ENCODE data around the gene SERPINA3.
"Not testable (repeated sequence)": the region's sequence is repeated elsewhere in the genome, so short reads cannot be mapped to it uniquely, and the experiment has no call there.

SERPINA3 gene

DNA sequence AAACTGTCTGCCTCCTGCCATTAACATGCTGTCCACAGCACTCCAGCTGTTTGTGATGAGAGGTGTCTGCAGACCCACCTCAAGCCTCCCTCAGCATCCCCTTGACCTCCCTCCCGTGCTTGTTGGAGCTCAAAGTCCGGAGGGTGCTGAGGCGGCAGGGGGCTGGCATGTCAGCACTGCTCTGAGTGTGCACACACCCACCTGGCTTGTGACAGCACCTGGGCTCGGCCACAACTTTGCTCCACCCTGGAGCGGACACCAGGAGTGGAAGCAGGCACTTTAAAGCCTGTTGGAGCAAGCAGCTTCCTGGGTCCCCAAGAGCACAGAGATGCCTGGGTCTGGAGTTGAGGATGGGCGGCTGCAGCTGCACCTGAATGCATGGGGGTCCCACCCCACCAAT lies 20.9 kb downstream of the SERPINA3 start:
- DNase-seq (ENCODE audit: low read depth), result no peak

DNA sequence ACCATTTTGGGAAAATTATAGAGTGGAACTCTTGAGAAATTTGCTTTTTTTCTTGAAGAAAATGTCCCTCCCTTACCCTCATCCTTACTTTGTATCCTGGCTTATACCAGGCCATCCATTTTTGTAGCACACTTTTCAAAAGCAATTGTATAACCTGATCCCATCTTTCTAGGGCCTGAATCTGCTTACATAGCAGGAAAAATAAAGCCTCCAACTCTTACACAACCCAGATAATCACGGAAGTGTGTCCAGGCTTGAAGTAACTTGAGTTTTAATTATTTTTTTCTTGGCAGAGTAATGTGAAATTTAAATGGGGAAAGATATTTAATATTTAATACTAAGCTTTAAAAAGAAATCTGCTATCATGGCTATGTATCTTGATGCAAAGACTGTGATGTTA lies 23.0 kb downstream of the SERPINA3 start:
- DNase-seq (ENCODE audit: low read depth), result no peak

DNA sequence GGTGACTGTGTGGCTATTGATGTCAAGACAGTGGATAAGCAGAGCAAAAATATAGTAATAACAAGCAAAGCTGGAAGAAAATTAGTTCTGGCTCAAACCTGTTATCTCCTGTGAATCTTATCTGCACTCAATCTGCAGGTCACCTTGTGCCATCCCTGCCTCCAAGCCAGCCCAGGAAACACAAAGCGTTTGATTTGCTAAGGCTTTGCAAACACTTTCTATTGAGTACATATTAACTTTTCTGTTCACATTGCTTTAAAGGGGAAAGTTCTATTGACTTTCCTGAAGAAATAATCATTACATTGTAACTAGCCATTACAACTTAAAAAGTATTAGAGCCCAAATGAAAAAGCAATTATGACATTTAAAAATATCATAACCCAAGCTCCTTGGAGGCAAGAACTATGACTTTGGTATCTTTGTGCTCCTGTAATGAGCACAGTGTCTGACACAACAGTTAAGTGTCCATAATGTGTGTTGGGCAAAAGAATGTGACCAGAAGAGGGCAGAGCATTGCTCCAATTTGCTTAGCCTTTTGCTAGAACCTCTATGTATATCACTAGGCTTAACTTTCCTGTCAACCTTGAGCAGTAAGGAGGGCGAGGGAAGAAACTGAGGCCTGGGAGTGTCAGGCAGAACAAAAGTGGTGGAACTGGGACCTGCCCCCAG lies 24.7 kb downstream of the SERPINA3 start:
- DNase-seq (ENCODE audit: low read depth), result no peak

DNA sequence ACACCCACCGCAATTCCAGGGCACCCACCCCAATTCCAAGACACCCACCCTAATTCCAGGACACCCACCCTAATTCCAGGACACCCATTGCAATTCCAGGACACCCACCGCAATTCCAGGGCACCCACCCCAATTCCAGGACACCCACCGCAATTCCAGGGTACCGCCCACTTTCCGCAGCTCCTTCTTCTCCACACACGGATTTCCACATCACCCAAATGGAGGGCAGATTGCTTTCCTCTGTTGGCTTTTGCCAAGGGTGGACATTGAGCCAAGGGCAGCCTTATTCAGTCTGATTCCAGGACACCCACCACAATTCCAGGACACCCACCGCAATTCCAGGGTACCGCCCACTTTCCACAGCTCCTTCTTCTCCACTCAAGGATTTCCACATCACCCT lies 25.6 kb downstream of the SERPINA3 start:
- not testable (repeated sequence) for DNase-seq (ENCODE audit: low read depth)

DNA sequence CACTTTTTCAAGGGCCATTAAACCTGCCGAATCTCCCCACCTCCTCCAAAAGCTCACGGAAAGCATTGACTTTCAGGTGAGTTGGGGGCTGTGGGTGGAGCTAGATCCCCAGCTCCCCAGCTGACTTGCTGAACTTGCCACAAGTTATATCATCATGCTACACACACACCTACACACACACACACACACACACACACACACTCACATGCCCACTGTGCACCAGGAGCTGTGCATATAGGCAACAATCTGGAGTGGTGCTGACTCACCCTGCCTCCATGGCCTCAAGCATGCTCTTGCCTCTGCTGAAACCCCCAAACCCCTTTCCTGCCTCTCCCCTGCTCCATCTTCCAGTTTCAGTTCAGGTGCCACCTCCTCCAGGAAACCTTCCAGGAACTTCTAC lies 26.1 kb downstream of the SERPINA3 start:
- DNase-seq (ENCODE audit: low read depth), result no peak

DNA sequence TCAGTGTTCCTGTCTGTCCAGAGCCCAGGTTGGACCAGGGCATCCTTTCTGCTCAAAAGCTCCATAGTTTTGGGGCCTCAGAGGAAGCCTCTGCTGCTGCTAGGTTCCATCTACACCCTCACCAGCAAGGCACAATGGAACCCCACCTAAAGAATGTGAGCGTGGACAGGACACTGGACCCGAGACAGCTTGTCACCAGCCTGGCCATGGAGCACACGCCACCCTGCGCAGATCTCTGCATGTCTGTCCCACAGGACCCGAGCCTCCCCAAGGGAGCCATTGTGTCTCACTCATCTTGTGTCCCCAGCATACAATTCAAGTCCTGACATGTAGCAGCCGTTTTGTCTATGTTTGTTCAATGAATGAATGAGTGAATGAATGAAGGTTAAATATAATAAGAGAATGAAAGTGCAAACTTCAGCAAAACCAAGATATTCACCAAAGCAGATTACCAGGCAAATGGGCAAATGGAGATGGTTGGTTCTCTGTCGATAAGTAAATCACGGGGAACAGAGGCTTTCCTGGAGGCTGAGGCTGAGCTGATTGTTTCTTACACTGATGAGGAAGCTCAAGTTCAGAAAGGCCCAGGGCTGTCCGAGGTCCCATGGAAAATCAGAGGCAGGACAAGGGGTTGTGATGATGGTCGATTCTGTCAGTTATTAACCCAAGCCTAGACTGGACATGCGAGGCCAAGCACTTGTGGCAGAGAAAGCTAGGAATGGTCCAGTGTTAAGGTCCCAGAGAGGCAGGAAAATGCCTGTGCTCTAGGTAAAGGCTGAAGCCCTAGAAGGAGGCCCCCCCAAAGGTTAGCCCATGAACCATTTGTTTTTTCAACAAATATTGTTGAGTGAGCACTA lies 27.0 kb downstream of the SERPINA3 start:
- no peak for DNase-seq (ENCODE audit: low read depth)

DNA sequence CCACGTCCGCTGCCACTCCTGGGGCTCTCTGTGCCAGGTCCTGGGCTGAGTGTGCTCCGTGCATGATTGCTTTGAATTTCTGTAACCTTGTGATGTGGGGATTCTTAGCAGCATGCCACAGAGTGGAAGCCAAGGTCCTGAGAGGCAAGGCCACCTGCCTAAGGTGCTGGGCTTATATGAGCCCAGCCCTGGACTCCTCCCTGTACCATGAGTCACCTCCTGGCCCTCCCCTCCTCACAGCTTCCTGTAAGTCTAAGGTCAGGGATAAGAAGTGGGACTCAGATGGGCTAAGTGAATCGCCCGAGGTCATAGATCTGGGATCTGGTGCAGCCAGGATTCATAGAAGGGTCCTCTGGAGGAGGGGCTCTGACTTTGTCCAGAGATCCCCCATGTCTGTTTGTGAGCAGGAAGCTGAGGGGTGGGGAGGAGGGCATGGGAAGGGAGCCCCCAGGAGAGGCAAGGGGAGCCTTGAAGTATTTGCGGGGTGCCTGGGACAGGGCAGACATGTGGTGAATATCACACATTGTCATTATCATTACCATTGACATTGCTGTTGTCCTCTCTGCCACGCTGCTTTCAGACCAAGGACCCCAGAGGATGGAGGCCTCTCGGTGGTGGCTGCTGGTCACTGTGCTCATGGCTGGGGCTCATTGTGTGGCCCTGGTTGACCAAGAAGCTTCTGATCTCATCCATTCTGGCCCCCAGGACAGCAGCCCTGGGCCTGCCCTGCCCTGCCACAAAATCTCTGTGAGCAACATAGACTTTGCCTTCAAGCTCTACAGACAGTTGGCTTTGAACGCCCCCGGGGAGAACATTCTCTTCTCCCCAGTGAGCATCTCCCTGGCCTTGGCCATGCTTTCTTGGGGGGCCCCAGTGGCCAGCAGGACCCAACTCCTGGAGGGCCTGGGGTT lies 28.8 kb downstream of the SERPINA3 start:
- DNase-seq (ENCODE audit: low read depth), result no peak

DNA sequence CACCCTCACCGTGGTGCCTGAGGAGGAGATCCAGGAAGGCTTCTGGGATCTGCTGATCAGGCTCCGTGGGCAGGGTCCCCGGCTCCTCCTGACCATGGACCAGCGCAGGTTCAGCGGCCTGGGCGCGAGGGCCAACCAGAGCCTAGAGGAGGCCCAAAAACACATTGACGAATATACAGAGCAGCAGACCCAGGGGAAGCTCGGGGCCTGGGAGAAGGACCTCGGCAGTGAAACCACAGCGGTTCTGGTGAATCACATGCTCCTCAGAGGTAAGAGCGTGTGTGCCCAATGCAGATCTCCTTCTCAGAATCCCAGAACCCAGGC lies 29.4 kb downstream of the SERPINA3 start:
- no peak for DNase-seq (ENCODE audit: low read depth)

DNA sequence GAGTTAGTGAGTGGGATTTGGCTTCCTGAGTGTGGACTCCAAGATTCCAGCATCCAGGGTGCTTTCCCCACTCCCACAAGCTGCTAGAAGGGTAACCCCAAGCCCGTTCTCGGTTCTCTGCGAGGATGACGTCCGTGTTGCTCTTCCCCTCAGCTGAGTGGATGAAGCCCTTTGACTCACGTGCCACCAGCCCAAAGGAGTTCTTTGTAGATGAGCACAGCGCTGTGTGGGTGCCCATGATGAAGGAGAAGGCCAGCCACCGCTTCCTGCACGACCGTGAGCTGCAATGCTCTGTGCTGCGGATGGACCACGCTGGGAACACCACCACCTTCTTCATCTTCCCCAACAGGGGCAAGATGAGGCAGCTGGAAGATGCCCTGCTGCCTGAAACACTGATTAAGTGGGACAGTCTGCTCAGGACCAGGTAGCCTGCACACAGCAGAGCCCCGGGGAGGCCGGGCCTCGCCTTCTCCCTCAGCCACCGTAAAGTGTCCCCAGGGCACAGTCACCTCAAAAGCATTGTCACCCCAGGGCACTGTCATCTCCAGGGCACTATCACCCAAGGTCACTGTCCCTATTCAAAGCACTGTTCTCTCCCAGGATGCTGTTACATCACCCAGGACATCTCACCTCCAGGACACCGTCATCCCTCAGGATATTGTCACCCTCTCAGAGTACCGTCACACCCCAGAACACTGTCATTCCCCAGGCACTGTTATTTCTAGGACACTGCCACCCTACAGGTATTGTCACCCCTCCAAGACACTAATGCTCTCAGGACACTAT lies 31.3 kb downstream of the SERPINA3 start:
- DNase-seq (ENCODE audit: low read depth), result no peak

DNA sequence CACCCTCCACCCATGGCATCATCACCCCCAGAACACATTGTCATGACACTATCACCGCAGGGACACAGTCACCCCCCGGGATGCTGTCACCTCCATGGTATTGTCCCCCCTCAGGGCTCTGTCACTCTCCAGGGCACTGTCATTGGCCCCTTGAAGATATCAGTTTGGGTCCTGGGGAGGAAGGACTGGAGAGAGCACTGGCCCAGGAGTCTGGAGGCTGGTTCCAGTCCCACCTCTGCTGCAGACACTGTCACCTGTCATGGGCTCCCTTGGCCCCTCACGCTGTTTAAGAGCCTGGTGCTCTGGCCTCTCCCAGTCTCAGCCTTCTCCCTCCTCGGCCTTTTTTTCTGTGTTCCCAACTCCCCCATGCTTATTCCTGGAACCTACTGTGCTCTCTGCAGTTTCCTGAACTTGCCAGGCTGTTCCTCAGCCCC lies 31.9 kb downstream of the SERPINA3 start:
- no peak for DNase-seq (ENCODE audit: low read depth)

DNA sequence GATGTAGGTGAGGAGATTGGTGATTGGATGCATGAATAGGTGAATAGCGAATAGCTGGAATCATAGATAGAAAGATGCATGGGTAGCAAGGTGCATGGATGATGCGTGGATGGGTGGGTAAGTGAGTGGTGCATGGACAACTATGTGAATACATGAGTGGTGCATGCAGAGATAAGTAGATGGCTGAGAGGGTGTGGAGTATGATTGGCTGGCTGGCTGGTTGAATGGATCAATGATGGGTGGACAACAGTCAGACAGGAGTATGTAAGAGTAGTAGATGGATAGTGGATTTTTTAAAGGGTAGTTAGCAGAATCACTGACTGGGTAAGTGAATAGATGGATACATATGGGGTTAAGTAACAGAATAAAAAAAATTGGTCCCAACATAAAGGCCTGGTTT lies 33.9 kb downstream of the SERPINA3 start:
- DNase-seq (ENCODE audit: low read depth), result no peak

DNA sequence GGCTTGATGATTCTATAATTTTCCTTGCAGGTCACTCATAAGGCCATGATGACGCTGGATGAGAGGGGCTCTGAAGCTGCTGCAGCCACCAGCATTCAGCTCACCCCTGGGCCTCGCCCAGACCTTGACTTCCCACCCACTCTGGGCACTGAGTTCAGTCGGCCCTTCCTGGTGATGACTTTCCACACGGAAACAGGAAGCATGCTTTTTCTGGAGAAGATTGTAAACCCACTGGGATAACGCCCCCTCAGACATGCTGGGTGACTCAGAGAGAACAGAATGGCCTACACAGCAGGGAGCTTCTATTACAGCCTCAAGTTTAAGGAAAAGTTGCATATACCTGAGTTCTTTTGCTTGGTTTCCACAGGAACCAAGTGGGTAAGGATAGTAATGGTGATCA lies 34.3 kb downstream of the SERPINA3 start:
- no peak for DNase-seq (ENCODE audit: low read depth)

DNA sequence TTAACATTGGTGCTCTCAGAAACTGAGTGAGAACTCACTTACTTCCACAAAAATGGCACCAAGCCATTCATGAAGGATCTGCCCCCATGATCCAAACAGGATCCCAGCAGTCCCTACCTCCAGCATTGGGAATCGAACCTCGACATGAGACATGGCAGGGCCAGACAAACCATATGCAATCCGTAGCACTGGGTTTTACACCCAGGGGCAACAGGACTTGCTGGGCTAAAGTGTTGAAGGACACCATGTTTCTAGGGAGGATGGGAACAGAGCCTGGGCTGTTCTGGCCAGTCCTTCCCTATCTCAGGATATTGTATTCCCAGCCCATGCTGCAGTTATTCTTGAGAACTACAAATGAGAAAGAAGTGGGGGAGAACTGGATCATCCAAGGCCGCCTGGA lies 36.6 kb downstream of the SERPINA3 start:
- DNase-seq (ENCODE audit: low read depth), result no peak

DNA sequence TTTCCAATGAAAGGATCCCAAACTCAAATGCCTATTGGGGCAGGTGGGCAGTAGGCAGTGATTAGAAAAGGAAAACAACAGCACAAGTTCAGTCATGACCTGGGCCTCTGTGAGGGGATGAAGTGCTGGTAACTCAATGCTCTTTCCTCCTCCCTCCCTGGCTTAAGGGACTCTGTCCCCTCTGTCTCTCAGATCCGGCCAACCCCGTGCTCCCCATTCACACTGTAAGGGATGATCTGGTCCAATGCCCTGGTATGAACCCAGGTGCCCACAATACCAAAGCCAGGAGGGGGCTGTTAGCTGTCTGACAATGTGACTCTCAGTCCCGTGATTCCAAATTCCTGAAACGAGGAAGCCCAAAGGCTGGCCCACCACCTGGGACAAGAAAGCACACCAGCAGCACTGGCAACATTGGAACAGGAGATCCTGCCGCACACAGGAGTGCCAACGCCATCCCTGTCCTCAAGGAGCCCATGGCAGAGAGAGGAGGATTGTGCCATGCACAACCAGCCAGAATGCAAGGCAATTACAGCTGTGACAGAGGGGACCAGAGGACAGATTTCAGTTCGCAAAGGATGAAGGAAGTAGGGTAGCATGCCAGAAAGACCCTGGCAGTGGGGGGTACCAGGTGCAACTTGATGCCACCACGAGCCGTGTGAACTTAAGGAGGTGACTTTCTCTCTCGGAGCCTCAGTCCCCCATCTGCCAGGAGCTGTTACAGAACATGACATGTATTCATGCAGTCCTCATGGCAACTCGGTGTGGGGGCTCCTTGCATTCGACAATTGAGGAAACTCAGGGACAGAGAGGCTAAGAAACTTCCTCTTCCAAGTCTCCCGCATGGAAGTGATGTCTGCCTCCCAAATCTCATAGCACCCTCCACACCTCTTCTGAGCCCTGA lies 37.6 kb downstream of the SERPINA3 start:
- DNase-seq (ENCODE audit: low read depth), result no peak

DNA sequence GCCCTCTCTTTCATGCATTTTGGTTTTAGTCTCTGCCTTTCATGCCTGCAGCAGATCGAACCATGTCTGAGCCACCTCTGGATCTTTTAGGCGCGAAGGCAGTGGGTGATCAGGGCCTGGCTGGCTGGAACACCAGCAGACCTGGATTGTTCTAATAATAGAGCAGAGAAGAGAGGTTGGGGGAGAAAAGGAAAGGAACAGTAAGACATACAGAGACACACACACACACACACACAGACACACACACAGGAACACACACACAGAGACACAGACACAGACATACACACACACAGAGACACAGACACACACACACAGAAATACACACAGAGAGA lies 38.2 kb downstream of the SERPINA3 start:
- DNase-seq (ENCODE audit: low read depth), result no peak

DNA sequence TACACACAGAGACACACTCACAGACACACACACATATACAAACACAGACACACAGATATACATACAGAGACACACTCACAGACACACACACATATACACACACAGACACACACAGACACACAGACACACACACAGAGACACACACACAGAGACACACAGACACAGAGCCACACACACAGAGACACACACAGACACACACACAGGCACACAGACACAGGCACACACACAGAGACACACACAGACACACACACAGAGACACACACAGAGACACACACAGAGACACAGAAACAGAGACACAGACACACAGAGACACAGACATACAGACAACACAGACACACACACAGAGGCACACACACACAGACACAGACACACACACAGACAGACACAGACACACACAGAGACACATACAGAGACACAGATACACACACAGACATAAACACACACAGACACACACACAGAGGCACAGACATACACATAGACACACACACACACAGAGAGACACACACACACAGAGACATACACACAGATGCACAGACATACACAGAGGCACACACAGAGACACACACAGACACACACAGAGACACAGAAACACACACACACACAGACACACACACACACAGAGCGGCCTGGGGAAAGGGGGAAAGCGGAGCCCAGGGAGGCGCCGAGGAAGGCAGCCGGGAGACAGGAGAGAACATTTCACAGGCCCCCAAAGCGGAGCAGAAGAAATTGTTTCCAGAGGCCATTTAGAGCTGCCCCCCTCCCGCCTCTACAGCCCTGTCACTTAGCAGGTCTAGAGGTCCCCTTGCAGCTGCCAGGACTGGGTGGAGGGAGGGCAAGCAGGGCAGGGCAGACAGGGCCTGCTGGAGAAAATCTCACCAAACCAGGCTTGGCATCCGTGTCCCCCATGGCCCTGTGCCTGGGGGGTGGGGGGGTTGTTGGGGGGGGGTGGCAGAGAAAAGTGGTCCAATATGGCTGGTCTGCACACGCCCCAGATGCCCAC lies 38.9 kb downstream of the SERPINA3 start:
- DNase-seq (ENCODE audit: low read depth), result no peak

DNA sequence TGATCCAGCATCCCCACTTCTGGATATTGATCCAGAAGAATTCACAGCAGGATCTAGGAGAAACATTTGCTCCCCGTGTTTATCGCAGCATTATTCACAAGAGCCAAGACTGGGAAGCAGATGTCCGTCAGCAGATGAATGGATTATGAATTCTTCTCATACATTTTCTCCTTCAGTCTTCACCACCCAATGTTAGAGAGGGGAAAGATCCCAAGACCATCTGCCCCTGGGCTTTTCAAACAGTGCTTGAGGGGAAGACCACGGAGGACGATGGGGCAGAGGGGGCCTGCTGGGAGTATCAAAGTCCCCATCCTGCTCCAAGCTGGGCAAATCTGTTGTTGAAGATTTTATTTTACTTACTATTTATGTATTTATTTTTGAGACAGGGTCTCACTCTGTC lies 41.1 kb downstream of the SERPINA3 start:
- DNase-seq (ENCODE audit: low read depth), result no peak

DNA sequence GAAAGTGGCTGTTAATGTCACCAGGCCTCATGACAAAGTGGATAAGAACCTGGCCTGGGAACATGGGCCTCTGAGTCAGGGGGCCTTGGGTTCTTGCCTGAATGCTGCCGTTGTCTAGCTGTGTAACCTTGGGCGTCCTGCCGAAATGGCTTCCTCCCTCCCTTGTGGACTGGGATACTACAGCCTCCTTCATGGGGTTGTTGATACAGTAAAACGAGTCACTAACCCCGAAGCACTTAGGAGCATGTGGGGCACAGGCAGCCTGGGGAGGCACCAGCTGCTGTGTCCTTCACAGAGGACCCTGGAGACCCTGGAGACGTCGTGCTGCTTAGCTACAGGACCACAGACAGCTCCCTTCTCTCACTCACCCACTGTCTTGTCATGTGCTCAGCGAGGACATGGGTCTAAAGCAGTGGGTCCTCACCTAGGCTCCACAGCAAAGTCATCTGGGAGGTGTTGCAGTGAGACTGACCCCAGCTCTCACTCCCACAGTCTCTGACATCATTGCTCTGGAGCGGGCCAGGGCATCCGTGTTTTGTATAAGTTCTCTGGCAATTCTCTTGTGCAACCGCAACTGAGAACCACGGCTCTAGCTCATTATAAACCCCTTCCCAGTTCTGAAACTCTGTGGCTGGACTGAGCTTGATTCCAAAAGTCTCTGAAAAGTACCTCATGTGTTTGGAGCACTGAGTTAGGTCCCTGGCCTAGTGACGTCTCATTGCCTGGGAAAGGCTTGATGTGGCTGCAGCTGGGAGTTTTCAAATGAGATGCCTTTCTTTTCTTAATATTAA lies 42.1 kb downstream of the SERPINA3 start:
- DNase-seq (ENCODE audit: low read depth), result no peak

DNA sequence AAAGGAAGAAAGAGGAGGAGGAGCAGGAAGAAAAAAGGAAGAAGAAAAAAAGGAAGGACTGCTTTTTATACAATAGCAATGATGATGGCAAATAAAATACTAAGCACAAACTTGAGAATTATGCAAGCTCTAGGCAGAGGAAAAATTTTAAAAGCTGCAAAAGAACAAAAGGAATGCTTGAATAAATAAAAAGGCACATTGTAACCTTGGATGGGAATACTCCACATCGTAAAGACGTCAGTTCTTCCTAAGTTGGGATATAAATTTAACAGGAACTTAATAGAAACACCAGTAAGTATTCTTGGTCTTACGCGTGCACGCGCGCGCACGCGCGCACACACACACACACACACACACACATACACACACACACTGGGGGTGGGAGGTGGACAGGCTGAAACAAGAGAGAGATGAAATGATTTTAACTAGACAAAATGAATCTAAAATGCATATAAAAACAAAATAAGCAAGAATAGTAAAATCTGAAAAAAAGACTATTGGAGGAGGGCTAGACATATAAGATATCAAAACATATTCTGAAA lies 43.0 kb downstream of the SERPINA3 start:
- no peak for DNase-seq (ENCODE audit: low read depth)

Data from activated T-cell treated with anti-CD3 and anti-CD28 coated beads for 48 hours (primary cell).